GM18526 (cell line): ENCODE measurements around the gene PSMB1.

Experiments used
- POLR2A ChIP-seq: IDR thresholded peaks from 3 replicates; pipeline ENCODE4 v1.6.1; 2011; ENCODE audit not compliant: insufficient read length; ENCODE audit errors: extremely low read depth

PSMB1 gene

DNA sequence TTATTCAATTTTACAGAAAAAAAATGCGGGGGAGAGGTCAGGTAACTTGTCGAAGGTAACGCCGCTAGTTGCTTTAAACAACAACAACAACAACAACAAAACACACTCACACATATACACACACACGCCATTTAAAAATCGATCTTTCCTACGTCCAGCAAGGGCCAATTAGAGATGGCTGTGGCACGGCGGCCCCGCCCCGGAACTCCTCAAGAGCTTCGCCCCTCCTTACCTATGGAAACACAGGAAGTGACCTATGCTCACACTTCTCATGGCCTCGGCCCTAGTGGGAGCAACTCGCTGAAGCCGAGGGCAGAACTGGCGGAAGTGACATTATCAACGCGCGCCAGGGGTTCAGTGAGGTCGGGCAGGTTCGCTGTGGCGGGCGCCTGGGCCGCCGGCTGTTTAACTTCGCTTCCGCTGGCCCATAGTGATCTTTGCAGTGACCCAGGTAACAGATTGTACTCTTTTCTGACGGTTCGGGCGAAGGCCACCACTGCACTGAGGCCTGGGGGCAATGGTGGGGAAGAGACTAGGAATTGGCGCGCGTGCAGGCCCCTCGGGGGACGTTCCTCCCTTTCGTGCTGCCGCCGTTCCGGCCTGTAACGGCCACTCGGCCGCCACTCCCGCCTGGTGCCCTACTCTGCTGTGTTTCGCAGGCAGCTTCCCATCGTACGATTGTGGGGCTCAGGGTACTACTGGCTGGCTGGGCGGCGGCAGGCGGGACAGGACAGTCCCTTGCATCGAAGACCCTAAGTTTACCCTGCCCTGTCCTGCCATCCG is 1.1 kb upstream of the PSMB1 start, which contains the start of gene TBP:
Gene TBP (plus strand): TSS at position 357 of the 783 bp plus-strand sequence. CDS start 2,661 bp downstream, outside the sequence.
- TF ChIP-seq POLR2A, result peak; percentile 67

DNA sequence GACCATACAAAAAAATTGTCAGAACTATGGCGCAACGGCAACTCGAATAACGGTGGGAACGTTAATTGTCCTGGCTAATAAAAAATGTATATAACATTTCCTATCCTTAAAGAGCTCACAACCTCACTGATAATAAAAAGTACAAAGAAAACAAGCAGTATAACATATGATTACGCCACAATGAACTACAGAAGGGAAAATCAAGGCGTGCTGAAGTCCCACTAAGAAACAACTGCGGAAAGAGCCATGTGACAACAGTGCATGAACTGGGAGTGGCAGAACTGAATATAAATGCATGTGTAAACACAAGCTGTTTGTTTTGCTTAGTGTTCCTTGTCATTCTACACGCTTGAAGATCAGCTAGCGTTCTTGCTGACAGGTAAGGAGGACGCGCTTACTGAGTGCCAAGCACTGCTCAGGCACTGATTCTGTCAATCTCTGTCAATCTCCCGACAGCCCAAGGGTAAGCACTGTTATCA is 466 bp upstream of the PSMB1 start:
- no peak for TF ChIP-seq POLR2A

DNA sequence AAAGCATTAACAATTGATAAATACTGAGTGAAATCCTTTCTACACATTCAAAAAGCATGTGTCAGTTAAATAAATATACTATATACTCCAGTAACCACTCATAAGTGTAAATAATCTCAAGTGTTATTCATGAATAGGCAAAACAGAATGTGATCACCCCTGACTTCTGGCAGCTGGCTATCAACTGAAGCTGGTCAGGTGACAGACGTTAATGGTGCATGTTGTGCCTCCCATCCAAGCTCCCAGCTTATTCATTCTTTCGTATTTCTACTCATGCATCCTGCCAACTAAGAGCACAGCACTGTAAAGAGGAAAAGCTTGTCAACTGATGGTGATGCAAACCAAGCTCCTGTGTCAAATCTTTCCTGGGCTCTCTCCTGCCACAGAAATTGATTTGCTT is 7.7 kb downstream of the PSMB1 start:
- TF ChIP-seq POLR2A, result no peak

DNA sequence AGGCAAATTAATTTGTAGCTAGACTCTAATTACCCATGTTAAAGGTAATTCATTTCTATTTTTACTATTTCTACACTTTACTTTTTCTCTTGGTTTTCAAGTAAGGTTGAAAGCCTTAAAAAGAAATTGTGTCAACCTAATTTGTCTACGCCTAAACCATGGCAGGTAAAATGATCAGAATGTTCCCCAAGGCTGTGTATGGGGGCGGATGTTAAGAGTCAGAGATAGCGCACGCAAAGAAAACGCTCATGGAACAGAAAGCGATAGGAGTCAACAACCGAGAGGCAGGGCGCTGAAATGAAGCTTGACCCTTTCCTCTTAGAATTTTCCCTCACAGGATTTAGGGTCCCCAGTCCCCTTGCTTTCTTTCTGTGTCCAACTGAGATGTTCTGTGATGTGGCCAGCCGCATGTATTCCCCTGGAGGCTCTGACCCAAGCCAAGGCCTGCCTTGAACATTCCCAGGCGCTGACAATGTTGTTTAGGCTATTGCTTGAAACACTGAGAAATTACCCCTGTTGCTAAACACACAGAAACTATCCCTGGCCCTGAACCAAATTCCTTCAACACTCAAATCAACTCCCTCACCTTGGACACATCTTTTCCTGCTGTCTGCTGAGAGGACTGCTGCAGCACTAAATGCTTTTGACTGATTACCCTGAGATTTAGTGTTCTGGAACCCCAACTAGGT is 10.9 kb downstream of the PSMB1 start:
- no peak for TF ChIP-seq POLR2A

DNA sequence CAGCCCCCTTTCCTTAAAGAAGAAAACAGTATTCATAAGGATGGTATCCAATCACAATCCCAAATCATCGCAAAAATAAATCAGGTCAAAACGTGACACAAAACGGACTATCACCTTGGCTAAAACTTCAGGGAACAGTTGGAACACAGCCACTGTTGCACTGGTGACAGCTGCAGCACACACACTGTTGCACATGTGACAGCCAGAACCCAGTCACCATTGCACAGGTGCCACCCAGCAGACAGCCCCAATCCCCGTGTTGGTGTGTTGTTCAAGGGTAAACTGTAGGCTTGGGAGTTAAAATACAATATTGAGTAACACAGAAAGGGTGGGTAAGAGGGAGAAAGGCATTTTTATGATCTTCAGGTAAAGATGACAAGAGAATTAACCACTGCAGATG is 15.8 kb downstream of the PSMB1 start:
- no peak for TF ChIP-seq POLR2A

DNA sequence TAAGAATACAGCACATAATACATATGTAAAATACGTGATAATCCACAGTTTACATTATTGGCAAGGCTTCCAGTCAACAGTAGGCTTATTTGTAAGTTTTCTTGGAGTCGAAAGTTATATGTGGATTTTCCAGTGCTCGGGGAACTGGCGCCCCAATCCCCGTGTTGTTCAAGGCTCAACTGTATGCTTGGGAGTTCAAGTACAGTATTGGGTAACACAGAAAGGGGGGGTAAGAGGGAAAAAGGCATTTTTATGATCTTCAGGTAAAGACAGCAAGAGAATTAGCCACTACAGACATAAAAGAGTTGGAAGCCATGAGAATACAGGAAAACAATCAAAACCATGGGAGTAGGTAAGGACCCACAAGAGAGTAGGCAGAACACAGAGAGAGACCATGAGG is 16.4 kb downstream of the PSMB1 start:
- no peak for TF ChIP-seq POLR2A

DNA sequence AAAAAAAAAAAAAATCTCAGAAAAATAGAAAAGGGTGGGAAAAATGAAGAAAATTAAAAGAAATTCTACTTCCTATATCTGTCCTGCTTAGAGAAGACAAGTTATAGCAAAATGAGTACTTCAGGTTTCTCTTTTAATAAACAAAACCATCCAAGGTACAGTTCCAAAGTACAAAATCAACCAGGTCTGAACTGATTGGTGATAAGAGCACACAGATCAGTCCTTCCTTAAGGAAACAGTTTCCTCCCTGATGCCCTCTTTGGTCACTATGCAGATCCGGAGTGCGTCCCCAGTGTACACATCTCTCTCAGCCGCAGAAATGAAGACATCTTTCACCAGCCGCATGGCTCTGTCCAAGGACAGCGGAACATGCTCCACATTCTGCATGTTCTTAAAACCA is 18.1 kb downstream of the PSMB1 start:
- no peak for TF ChIP-seq POLR2A

DNA sequence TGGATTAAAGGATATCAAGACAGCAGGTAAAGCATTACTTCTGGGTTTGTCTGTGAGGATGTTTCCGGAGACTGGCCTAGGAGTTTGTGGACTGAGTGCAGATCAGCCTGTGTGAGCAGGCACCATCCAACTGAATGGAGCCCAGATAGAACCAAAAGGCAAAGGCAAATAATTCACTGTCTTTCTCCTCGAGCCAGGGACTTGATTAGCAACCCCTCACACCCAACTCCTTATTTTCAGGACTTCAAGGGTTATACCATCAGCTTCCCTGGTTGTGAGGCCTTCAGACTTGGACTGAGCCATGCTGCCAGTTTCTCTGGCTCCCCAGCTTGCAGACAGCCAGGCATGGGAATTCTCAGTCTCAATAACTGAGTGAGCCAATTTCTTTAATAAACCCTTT is 19.3 kb downstream of the PSMB1 start:
- TF ChIP-seq POLR2A, result no peak

DNA sequence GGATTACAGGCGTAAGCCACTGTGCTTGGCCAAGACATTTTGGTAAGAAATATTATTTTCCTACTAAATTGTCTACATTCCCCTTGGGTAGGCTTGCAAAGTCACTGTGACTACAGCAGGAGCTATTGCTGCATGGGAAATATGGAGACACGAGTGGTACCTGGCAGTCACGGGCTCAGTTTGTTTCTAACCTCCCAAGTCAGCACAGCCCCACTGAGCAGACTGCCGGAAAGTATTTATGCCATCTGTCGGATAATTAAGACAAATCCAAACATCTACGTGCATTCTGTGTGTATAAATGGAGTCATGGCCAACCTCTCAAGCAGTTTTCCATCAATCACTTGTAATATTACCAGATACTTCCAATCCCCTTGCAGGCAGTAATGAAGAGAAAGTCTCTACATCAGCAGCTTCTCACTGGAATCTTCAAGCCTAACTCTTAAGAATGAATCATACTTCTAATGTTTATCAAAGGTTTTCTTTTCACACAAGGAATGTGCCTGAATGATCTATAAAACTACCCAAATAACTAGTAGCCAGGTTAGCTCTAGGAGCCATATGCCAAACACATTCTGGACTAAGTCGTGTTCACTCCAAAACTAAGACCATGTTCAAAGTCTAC is 20.1 kb downstream of the PSMB1 start:
- no peak for TF ChIP-seq POLR2A

DNA sequence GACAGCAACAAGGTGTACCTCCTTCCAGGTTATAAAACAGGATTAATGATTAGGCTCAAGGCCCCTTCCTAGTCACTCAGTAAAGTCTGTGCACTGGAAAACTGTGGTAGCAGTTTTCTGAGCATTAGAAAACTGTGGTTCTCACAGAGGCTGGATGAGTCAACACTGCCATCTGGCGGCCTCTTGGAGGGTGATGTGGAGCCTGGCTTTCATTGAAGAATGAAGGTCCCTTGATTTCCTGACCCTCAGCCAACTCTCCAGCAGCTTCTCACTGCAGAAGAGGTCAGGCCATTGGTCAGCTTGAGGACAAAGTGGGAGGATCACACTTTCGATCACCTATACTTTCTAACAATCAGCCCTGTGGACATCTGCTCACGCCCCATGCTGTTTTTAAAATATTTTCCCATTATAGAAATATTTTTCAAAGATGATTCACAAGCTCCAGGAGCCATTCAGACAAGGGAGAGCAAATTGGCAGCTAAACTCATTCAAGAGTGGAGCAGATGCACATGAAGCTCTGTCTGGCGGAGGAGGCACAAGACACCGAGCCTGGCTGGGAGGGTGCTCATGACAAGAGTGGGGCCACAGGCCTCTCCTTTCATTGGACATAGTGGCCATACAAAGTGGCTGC is 23.2 kb downstream of the PSMB1 start:
- TF ChIP-seq POLR2A, result no peak

DNA sequence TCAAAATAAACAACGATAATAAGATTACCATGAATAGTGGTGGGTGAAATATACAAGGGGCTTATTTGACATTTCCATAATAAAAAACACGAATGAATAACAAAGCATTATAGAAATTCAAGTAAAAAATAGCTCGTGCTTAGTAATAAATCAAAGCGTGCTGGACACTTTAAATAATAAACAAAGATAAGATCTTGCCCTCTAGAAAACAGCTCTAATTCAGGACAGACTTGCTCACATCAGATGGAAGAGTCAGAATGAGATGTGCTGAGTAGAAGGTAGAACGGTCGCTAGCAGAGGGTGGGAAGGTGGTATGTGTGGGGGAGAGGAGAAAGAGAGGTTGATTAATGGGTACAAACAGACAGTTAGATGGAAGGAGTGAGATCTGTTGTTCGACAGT is 27.3 kb downstream of the PSMB1 start:
- TF ChIP-seq POLR2A, result no peak

DNA sequence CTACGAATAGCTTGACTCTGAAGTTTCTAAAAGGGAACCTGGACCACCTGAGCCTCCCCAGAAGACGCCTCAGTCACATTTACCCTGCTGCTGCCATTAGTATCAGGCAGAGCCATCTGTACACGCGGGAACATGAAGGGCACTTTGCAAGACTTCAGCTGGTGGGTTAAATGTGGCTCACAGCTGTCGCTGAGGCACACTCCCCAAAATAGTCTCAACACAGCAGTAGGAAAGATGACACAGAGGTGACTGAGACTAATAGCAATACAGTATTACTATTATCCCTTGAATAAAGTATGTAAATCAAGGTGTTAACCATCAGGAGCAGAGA is 29.0 kb downstream of the PSMB1 start:
- TF ChIP-seq POLR2A, result no peak

DNA sequence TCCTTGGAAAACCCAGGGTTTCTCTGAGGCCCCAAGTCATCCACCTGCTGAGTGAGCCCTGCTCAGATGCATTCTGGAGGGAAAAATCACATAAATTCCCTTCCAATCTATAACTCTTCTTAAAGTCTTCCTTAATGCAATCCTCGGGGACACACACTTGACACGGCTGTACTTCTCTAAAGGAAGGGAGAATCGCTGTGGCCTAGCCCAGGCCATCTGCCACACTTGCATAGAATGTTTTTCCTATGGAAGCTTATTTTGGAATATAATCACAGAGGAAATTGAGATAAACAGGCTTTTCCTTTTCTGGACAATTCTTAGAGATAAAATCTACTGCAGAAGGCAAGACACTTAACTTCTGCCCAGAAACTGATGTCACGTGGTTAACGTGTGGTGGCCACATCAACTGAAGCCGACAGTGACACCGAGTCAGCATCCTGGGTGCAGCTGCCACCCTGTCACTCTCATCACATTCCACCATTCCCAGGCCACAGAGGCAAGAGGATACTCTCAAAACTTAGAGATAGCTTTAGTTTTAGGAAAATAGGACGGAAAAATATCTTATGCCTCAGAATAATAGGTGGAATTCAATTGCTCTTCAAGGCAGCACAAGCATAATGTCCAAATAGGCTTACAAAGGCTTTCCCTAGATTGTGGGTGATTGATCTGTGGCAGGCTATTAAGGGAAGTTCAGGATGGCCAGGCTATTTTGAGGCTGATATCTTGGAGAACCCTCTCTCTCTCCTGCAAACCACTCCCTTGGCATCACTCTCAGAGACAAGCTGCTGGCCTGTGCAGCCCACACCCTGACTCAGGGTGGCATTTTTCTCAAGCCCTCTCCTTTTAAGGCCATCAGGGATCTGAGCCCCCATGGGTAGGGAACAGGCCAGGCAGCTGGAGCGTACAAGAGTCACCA is 29.6 kb downstream of the PSMB1 start:
- no peak for TF ChIP-seq POLR2A

DNA sequence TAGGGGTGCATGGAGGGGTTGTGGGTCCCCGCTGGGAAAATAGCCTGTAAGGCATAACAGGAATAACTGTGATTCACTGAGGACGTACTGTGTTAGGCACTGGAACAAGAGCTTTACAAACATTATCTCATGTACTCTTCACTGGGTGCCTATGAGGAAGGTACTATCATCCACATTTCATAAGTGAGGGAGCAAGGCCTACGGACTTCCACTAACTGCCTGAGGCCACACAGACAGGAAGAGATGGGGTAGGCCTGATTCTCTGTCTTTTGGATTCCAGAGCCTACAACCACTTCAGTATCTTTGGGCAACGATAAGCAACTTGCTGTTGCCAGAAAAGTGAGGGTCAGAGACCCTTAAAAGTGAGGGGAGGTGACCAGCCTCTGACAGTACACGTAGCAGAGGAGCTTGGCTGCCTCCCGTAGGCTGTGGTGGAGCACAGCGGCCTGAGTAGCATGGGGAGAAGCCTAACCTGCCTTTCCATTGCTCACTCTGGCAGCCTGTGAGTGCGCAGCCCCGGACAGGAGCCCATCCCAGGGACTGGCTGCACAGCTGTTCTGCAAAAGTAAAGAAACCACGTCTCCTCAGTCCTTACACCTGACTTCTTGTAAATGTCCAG is 30.4 kb downstream of the PSMB1 start:
- no peak for TF ChIP-seq POLR2A
